Bronchial epithelial cell (primary cell): ENCODE results near the gene TPD52L2. TPM values are rescaled to one million over a fixed set of nuclear protein-coding genes. Genes with fewer than 3 reads are reported as not detected.

Experiments
- DNase-seq: peaks from one replicate; pipeline ENCODE4 v3.0.0-alpha.2; 2010; ENCODE audit warnings: low read depth
- FAIRE-seq: peaks from 2 replicates; lab custom pipeline; 2011; peaks lifted over from hg19 to GRCh38; lab: Jason Lieb, UNC
- H3K27me3 ChIP-seq: 2 replicates; pipeline ENCODE4 v1.5.1; 2011; ENCODE audit warnings: low read length; ENCODE audit not compliant: control insufficient read depth, insufficient read depth
- H3K36me3 ChIP-seq: 2 replicates; pipeline ENCODE4 v1.5.1; 2011; ENCODE audit warnings: low read length; ENCODE audit not compliant: control insufficient read depth, insufficient read depth
- H3K4me3 ChIP-seq: 2 replicates; pipeline ENCODE4 v1.5.1; 2011; ENCODE audit warnings: mild to moderate bottlenecking, low read depth, low read length, control low read depth
- CTCF ChIP-seq: IDR thresholded peaks from 2 replicates; pipeline ENCODE4 v1.5.1; 2011; ENCODE audit warnings: mild to moderate bottlenecking, moderate library complexity, low read length, control low read depth, inconsistent platforms; ENCODE audit not compliant: insufficient read depth, severe bottlenecking
- total RNA-seq: library from RNA; depleted of rRNA; stranded (reverse); fragments of >200 nt; gene quantifications from 2 replicates; pipeline ENCODE4 v1.2.1, GENCODE V29; 2014

The TPD52L2 gene
- total RNA-seq, 1 donor from 2014 or later, result 172 TPM

GRCh38 chr20:63886054-63886419 lies 21.0 kb downstream of the TPD52L2 start:
- no peak for FAIRE-seq
- Histone ChIP-seq H3K27me3 (no peaks in the 10 kb centered on the region), H3K36me3 (peaks cover 57% of the 10 kb centered on the region), H3K4me3 (no peak overlapping the region)
- no peak for TF ChIP-seq CTCF
- DNase-seq, result no peak

- Histone ChIP-seq H3K27me3 (no peaks in the 10 kb centered on the region), H3K4me3 (no peak overlapping the region), H3K36me3 (peaks cover 61% of the 10 kb centered on the region)
- no peak for FAIRE-seq
- TF ChIP-seq CTCF, result no peak
- no peak for DNase-seq
These were observed 21.9 kb downstream of the TPD52L2 start for GRCh38 chr20:63886921-63887320.

- FAIRE-seq, result peak; percentile 83
- no peaks in the 10 kb centered on the region for H3K27me3 ChIP-seq
- no peak overlapping the region for H3K4me3 ChIP-seq
- peak; percentile 89 for DNase-seq
- H3K36me3 ChIP-seq, result peaks cover 44% of the 10 kb centered on the region
- TF ChIP-seq CTCF, result no peak
These were observed 24.5 kb downstream of the TPD52L2 start for GRCh38 chr20:63889241-63890200.

- H3K4me3 ChIP-seq, result no peak overlapping the region
- peak; percentile 52 for DNase-seq
These were observed 25.1 kb downstream of the TPD52L2 start for GRCh38 chr20:63890201-63890576.

GRCh38 chr20:63890616-63891015 lies 25.5 kb downstream of the TPD52L2 start:
- Histone ChIP-seq H3K4me3 (no peak overlapping the region), H3K36me3 (peaks cover 37% of the 10 kb centered on the region), H3K27me3 (no peaks in the 10 kb centered on the region)
- no peak for TF ChIP-seq CTCF
- DNase-seq, result no peak
- FAIRE-seq, result no peak

More at GRCh38 chr20:63890201-63890576, 25.1 kb downstream of the TPD52L2 start:
- H3K36me3 ChIP-seq, result peaks cover 40% of the 10 kb centered on the region
- no peaks in the 10 kb centered on the region for H3K27me3 ChIP-seq
- no peak for TF ChIP-seq CTCF
- no peak for FAIRE-seq
